Right lung (tissue), 5 donors: ENCODE measurements around the gene IRF7. TPM values are rescaled to one million over a fixed set of nuclear protein-coding genes. Genes with fewer than 3 reads are reported as not detected.

Source experiments
- DNase-seq, 2 donors: peaks; one replicate each; pipeline ENCODE4 v3.0.0-alpha.2; 2013
- polyA plus RNA-seq, 5 donors: library from polyadenylated mRNA; unstranded; fragments of 120-200 nt; gene quantifications; one replicate each; pipeline versions ENCODE4 v1.2.1 to v1.2.3, GENCODE V29; 2013; ENCODE audit warnings: inconsistent platforms in 1 of 5, low replicate concordance in 1 of 5; ENCODE audit not compliant: insufficient read length in 5 of 5, insufficient read depth in 1 of 5

Gene IRF7
- polyA plus RNA-seq, 5 donors = 6.9 to 19.1 (median 11.5) TPM

DNA sequence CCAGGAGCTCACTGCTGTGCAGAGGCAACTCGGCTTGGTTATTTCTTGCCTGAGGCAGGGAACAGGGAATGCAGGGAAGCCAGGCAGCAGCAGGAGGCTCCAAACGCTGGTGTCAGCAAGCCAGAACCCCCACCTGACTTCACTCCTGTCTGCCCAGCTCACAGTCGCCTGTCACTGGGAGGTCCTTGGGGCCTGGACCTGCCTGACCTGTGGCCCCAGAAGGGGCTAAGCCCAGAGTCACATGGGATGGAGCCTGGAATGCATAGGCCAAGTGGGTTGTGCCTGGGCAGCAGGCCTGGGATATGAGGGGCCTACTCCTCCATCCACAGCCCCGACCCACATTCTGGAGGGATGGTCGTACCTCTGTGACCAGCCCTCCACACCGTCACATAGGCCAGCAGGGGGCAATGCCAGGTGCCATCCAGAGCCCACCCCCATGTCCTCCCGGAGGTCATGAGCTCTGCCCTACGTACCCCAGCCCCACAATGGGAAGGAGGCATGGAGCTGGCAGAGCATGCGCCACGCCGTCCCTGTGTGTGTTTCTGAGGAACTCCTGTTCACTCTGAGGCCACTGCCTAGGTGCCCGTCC, 49.7 kb downstream of the IRF7 start:
- no peak for DNase-seq

DNA sequence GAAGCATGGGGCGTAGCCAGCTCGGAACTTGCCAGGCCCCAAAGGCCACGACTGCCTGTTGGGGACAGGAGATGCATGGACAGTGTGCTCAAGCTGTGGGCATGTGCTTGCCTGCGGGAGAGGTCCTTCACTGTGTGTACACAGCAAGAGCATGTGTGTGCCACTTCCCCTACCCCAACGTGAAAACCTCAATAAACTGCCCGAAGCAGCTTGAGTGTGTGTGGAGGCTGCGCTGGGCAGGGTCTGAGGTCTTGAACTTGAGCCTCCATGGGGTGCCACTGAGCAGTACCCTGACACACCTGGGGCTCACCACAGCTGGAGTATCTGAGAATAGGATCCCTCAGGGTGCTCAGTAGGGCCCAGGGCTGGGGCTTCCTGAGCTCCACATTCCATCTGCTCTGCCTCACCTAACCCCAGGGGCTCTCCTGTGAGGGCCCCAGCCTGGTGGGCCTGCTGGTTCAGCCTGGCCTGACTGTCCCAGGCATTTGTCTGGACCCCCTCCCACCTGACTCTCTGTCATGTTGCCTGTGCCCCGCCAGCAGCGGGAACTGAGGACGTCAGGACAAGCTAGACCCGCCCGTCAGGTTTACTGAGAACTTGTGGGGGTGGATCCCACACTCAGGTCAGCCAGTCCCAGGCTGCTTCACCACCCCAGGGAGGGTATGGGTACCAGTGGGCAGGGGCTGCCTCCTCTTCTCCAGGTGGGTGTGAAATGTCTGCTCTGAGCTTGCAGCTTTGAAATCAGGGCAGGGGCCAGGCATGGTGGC, 51.8 kb downstream of the IRF7 start:
- no peak for DNase-seq

DNA sequence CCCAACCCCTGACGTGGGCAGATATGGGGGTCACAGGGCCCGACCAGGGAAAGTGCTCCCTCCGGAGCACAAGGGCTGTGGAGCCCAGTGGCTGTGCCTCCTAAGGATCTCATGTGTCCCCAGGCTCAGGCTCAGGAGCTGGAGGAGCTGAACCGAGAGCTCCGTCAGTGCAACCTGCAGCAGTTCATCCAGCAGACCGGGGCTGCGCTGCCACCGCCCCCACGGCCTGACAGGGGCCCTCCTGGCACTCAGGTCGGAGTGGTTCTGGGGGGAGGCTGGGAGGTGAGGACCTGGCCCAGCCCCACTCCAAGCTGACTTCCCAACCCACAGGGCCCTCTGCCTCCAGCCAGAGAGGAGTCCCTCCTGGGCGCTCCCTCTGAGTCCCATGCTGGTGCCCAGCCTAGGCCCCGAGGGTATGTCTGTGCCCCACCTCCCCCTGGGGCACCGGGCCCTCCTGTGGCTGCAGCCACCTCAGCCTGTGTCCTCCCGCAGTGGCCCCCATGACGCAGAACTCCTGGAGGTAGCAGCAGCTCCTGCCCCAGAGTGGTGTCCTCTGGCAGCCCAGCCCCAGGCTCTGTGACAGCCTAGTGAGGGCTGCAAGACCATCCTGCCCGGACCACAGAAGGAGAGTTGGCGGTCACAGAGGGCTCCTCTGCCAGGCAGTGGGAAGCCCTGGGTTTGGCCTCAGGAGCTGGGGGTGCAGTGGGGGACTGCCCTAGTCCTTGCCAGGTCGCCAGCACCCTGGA, 52.5 kb downstream of the IRF7 start:
- no peak for DNase-seq

Other genes starting within 250 kb of the IRF7 start
- gene B4GALNT4, start 246.5 kb downstream of the IRF7 start, polyA plus RNA-seq = 10 to 100 TPM; 40.1 to 62.6 (median 57.2) TPM
- 10 to 100 TPM in 4 of 5 donors, 1 to 10 TPM in 1; 9.5 to 17.4 (median 13.3) TPM for gene PKP3, start 221.7 kb downstream of the IRF7 start, polyA plus RNA-seq
- gene SIGIRR, start 201.0 kb downstream of the IRF7 start, polyA plus RNA-seq = 10 to 100 TPM; 19.0 to 44.1 (median 33.8) TPM
- 1 to 10 TPM; 4.5 to 9.0 (median 6.8) TPM for gene ANO9, start 173.9 kb downstream of the IRF7 start, polyA plus RNA-seq
- 10 to 100 TPM; 21.2 to 31.5 (median 25.8) TPM for gene PTDSS2, start 165.7 kb downstream of the IRF7 start, polyA plus RNA-seq
- gene RNH1, start 108.7 kb downstream of the IRF7 start, polyA plus RNA-seq = 100 to 1,000 TPM in 1 of 5 donors, 10 to 100 TPM in 4; 63.3 to 130 (median 87.3) TPM
- gene HRAS, start 80.4 kb downstream of the IRF7 start, polyA plus RNA-seq = 10 to 100 TPM; 27.3 to 63.3 (median 38.2) TPM
- 1 to 10 TPM; 2.3 to 5.0 (median 3.3) TPM for gene LRRC56, start 78.4 kb downstream of the IRF7 start, polyA plus RNA-seq
- 1 to 10 TPM; 1.6 to 4.9 (median 2.8) TPM for gene LMNTD2, start 55.2 kb downstream of the IRF7 start, polyA plus RNA-seq
- gene RASSF7, start 55.0 kb downstream of the IRF7 start, polyA plus RNA-seq = 10 to 100 TPM; 16.5 to 41.2 (median 27.6) TPM
- gene PHRF1, start 39.5 kb downstream of the IRF7 start, polyA plus RNA-seq = 10 to 100 TPM; 16.0 to 28.3 (median 20.4) TPM
- under 1 TPM; 0.20 to 0.86 (median 0.58) TPM for gene CDHR5, start 9.0 kb upstream of the IRF7 start, polyA plus RNA-seq
- 10 to 100 TPM in 1 of 5 donors, 1 to 10 TPM in 4; 1.2 to 14.9 (median 1.7) TPM for gene SCT, start 11.2 kb upstream of the IRF7 start, polyA plus RNA-seq
- 1 to 10 TPM in 2 of 5 donors, under 1 TPM in 3; 0.21 to 1.5 (median 0.74) TPM for gene DRD4, start 21.3 kb upstream of the IRF7 start, polyA plus RNA-seq
- 10 to 100 TPM; 32.7 to 49.5 (median 37.7) TPM for gene DEAF1, start 79.3 kb upstream of the IRF7 start, polyA plus RNA-seq
- gene TMEM80, start 79.9 kb upstream of the IRF7 start, polyA plus RNA-seq = 10 to 100 TPM; 23.2 to 35.8 (median 29.9) TPM
- gene EPS8L2, start 90.3 kb upstream of the IRF7 start, polyA plus RNA-seq = 10 to 100 TPM; 41.3 to 88.7 (median 81.2) TPM
- gene TALDO1, start 131.5 kb upstream of the IRF7 start, polyA plus RNA-seq = 100 to 1,000 TPM; 100 to 129 (median 107) TPM
- 10 to 100 TPM; 41.4 to 80.2 (median 61.8) TPM for gene GATD1, start 161.5 kb upstream of the IRF7 start, polyA plus RNA-seq
- under 1 TPM in 3 of 5 donors, not detected in 2; 0.18 to 0.24 (median 0.22) TPM for gene CEND1, start 174.1 kb upstream of the IRF7 start, polyA plus RNA-seq
- 10 to 100 TPM in 4 of 5 donors, 1 to 10 TPM in 1; 9.4 to 25.4 (median 15.7) TPM for gene SLC25A22, start 182.3 kb upstream of the IRF7 start, polyA plus RNA-seq
- 10 to 100 TPM in 4 of 5 donors, 1 to 10 TPM in 1; 9.0 to 16.6 (median 11.6) TPM for gene PIDD1, start 189.3 kb upstream of the IRF7 start, polyA plus RNA-seq
- gene RPLP2, start 194.0 kb upstream of the IRF7 start, polyA plus RNA-seq = 1,000 to 10,000 TPM; 1,010 to 1,715 (median 1,239) TPM
- 10 to 100 TPM; 23.4 to 54.7 (median 38.0) TPM for gene PNPLA2, start 203.0 kb upstream of the IRF7 start, polyA plus RNA-seq
- 10 to 100 TPM; 13.6 to 31.6 (median 21.5) TPM for gene CRACR2B, start 212.0 kb upstream of the IRF7 start, polyA plus RNA-seq
- gene CD151, start 217.0 kb upstream of the IRF7 start, polyA plus RNA-seq = 100 to 1,000 TPM; 124 to 208 (median 165) TPM
- 100 to 1,000 TPM in 2 of 5 donors, 10 to 100 TPM in 3; 67.8 to 164 (median 85.4) TPM for gene POLR2L, start 226.6 kb upstream of the IRF7 start, polyA plus RNA-seq
- 10 to 100 TPM; 42.4 to 94.6 (median 63.9) TPM for gene TSPAN4, start 226.9 kb upstream of the IRF7 start, polyA plus RNA-seq